Stimulated activated CD4-positive, alpha-beta T cell treated with anti-CD3 and anti-CD28 coated beads, Interleukin-1b, Interleukin-23, amount 100 ng/mL, for 1 hour (primary cell): Measurements from ENCODE around the gene QSOX1.

ENCODE experiments used
- DNase-seq, 2 donors: peaks; one replicate each; pipeline ENCODE4 v3.0.0-alpha.2; 2020; ENCODE audit warnings: low read depth in 2 of 2

The QSOX1 gene

DNA sequence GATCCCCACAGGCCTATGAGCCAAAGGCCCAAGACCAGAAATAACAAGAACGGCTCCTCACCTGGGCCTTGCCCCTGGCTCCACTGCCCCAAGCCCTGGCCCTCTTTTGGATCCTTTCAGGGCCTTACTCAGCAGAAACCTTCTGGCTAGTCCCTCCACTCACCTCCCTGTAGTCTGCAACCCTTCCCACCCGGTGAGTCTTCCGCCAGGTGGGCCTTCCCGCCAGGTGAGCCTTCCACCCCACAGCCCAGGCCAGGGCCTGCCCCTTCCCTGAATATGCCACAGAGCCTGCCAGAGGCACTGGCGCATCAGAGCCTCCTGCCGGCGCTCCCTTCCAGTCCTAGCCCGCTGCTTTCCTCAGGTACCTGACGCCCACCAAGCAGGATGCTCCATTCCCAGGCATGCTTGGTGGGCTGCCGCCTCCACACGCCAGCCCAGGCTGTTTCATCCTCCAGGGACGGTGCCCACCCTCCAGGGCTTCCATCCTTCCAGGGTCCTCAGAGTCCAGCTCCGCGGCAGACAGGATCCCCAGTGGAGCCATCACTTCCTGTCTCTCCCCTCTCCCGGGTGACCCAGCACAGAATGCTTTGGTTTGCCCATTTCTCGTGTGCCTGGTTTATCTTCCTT, 96.3 kb downstream of the QSOX1 start:
- no peak for DNase-seq

DNA sequence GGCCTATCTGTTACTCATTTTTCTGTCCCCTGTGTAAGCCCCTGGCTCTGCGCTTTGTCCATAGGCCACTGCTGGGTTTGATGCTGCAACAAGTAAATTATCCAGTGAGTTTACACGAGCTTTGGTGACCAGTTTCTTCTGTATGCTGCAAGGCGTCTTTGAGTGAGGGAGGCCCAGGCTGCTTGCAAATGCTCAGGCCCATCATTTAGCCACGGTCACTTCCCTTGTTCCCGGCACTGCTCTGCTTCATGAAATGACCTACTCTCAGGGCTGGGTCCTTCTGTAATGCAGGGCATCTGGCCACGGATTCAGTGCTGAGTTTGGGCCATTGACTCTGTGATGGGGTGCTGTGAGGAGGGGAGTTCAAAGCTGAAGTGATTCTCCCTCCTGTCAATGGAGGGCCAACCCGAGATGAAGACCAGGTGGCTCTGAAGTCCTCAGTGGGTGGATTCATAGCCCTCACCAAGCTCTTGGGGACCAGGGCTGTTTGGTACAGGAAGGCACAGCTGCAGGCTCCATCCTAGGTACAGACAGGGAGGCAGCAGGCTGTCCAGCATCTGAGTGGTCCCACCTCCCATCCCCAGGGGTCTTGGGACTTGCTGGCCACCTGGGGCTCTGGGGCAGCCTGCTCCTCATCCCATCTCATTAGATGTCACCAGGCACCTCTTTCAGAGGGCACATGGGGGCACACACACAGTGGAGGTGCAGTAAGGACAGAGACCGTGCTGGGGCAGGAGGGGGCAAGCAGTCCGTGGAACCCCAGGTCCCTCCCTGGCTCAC, 97.0 kb downstream of the QSOX1 start:
- DNase-seq: no peak

DNA sequence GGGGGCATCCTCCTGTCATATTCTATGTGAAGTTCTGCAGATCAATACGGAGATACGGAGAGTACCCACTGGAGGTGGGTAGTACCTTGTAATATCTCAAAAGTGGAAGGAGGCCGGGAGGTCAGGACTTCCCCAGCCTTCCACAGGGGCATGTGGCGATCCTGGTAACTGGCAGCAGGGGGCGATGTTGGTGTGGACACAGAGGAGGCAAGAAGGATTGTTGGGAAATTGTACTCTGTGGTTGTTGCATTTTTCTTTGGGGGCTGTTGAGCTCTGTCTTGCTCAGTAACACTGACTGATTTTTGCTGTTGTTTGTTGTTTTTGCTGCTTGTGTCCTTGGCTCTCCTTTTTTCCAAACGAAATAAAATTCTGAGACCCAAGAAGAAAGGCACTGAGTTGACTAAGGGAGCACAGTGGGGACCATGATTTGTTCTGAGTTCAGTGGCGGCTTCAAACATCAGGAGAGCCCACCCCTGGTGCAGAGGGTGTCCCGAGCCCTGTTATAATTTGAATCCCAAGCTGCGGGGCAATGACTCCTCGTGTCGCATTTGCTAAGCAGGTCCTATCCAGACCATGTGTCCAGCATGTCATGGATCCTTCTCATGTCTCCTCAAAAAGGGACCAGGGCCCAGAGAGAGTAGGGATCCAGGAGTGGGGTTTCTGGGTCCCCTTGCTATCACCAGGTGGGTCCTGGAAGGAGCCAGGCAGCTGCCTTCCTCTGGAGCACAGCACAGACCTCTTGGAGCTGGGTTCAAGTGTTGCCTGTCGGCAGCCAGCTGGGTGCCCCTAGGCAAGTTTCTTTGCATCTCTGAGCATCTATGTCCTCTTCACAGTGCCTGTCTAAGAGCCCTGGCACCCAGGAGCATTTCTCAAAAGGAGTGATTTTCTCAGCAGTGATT, 98.2 kb downstream of the QSOX1 start:
- DNase-seq: peak; percentile 29 to 56
